Measurements from ENCODE around the gene ULBP2.

The ULBP2 gene

DNA sequence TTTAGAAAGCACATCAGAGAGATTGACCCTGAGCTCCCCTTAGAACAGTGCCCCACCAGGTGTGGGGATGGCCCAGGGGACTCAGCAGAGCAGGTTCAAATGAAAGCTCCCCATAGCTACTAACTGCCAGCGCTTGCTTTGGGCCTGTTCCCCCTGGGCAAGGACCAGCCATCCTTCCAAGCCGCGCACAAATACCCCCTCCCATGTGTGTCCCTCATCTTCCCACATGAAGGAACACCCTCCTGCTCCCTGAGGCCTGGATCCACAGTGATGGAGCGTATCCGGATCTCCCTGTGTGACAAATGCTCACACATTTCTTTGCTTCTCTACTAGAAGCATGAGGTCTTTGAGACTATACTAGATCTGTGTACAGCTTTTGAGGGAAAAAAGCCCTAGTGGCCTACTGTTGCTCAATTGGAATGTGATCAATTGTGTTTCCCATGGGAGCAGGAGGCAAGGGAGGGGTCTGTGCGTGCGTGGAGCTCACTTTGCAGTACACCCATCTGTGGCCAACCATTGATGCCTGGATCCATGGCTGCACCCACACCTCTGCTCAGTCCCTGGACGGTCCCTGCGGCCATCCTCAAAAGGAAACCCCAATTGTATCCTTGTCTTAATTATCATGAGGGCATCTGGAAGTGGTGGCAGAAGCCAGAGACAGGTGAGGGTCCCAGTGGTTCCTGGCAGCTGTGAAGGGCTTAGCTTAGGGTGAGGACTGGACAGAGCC, 17.4 kb upstream of the ULBP2 start:
- TF ChIP-seq CSDC2 (CRISPR knock-in tag; IDR thresholded peaks at IDR 0.05): no peak
- TF ChIP-seq TOX (CRISPR knock-in tag; IDR thresholded peaks at IDR 0.05; ENCODE audit: borderline replicate concordance): no peak
- no peak for TF ChIP-seq BACH2 (CRISPR knock-in tag; IDR thresholded peaks at IDR 0.05; ENCODE audit: borderline replicate concordance)
- no peak for TF ChIP-seq PPARA (CRISPR knock-in tag; IDR thresholded peaks at IDR 0.05; ENCODE audit: borderline replicate concordance)
- no peak for TF ChIP-seq RARB (CRISPR knock-in tag; IDR thresholded peaks at IDR 0.05)
- no peak for TF ChIP-seq CREB5 (CRISPR knock-in tag; IDR thresholded peaks at IDR 0.05; ENCODE audit: low read depth)
- TF ChIP-seq ZFP3 (CRISPR knock-in tag; IDR thresholded peaks at IDR 0.05): no peak
- TF ChIP-seq, protein P1, sequence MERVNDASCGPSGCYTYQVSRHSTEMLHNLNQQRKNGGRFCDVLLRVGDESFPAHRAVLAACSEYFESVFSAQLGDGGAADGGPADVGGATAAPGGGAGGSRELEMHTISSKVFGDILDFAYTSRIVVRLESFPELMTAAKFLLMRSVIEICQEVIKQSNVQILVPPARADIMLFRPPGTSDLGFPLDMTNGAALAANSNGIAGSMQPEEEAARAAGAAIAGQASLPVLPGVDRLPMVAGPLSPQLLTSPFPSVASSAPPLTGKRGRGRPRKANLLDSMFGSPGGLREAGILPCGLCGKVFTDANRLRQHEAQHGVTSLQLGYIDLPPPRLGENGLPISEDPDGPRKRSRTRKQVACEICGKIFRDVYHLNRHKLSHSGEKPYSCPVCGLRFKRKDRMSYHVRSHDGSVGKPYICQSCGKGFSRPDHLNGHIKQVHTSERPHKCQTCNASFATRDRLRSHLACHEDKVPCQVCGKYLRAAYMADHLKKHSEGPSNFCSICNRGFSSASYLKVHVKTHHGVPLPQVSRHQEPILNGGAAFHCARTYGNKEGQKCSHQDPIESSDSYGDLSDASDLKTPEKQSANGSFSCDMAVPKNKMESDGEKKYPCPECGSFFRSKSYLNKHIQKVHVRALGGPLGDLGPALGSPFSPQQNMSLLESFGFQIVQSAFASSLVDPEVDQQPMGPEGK (CRISPR knock-in tag; IDR thresholded peaks at IDR 0.05; ENCODE audit: borderline replicate concordance): no peak
- TF ChIP-seq ZNF565 (CRISPR knock-in tag; conservative IDR thresholded peaks at IDR 0.05; ENCODE audit: low read depth): no peak
- no peak for ATAC-seq

DNA sequence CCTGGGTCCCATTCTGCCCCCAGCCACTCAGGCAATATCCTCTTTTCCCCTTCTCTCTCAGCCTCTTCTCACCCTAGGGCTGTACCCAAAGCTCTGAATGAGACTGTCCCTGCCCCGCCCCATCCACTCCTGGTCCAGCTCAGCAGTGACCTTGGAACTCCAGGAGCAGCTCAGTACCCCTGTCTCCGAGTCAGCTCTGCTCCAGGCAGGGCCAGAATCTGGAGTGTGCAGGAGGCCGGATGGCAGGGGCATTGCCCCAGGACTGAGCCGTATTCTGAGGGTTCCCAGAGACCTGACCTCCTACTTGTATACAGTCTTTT, 16.9 kb upstream of the ULBP2 start:
- TF ChIP-seq ZFP30 (CRISPR knock-in tag; IDR thresholded peaks at IDR 0.05) (no peak), BACH2 (CRISPR knock-in tag; IDR thresholded peaks at IDR 0.05; ENCODE audit: borderline replicate concordance) (no peak), TOX (CRISPR knock-in tag; IDR thresholded peaks at IDR 0.05; ENCODE audit: borderline replicate concordance) (no peak), TCF4 (CRISPR knock-in tag; IDR thresholded peaks at IDR 0.05; ENCODE audit: borderline replicate concordance) (no peak), ZNF565 (CRISPR knock-in tag; conservative IDR thresholded peaks at IDR 0.05; ENCODE audit: low read depth) (no peak), ZNF8 (CRISPR knock-in tag; IDR thresholded peaks at IDR 0.05) (no peak), PPARA (CRISPR knock-in tag; IDR thresholded peaks at IDR 0.05; ENCODE audit: borderline replicate concordance) (no peak), CREB5 (CRISPR knock-in tag; IDR thresholded peaks at IDR 0.05; ENCODE audit: low read depth) (no peak), OSR1 (CRISPR knock-in tag; IDR thresholded peaks at IDR 0.05) (no peak), SNAI2 (CRISPR knock-in tag; IDR thresholded peaks at IDR 0.05) (no peak), ARNTL (CRISPR knock-in tag; IDR thresholded peaks at IDR 0.05; ENCODE audit: borderline replicate concordance, low read depth) (no peak), ESRRG (CRISPR knock-in tag; IDR thresholded peaks at IDR 0.05) (no peak), CSDC2 (CRISPR knock-in tag; IDR thresholded peaks at IDR 0.05) (no peak), ZFP3 (CRISPR knock-in tag; IDR thresholded peaks at IDR 0.05) (no peak), RARB (CRISPR knock-in tag; IDR thresholded peaks at IDR 0.05) (no peak)
- TF ChIP-seq, protein P1 (CRISPR knock-in tag; IDR thresholded peaks at IDR 0.05; ENCODE audit: borderline replicate concordance): no peak
- TF ChIP-seq, protein P2, sequence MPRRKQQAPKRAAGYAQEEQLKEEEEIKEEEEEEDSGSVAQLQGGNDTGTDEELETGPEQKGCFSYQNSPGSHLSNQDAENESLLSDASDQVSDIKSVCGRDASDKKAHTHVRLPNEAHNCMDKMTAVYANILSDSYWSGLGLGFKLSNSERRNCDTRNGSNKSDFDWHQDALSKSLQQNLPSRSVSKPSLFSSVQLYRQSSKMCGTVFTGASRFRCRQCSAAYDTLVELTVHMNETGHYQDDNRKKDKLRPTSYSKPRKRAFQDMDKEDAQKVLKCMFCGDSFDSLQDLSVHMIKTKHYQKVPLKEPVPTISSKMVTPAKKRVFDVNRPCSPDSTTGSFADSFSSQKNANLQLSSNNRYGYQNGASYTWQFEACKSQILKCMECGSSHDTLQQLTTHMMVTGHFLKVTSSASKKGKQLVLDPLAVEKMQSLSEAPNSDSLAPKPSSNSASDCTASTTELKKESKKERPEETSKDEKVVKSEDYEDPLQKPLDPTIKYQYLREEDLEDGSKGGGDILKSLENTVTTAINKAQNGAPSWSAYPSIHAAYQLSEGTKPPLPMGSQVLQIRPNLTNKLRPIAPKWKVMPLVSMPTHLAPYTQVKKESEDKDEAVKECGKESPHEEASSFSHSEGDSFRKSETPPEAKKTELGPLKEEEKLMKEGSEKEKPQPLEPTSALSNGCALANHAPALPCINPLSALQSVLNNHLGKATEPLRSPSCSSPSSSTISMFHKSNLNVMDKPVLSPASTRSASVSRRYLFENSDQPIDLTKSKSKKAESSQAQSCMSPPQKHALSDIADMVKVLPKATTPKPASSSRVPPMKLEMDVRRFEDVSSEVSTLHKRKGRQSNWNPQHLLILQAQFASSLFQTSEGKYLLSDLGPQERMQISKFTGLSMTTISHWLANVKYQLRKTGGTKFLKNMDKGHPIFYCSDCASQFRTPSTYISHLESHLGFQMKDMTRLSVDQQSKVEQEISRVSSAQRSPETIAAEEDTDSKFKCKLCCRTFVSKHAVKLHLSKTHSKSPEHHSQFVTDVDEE (CRISPR knock-in tag; IDR thresholded peaks at IDR 0.05): no peak
- TF ChIP-seq, protein P3, sequence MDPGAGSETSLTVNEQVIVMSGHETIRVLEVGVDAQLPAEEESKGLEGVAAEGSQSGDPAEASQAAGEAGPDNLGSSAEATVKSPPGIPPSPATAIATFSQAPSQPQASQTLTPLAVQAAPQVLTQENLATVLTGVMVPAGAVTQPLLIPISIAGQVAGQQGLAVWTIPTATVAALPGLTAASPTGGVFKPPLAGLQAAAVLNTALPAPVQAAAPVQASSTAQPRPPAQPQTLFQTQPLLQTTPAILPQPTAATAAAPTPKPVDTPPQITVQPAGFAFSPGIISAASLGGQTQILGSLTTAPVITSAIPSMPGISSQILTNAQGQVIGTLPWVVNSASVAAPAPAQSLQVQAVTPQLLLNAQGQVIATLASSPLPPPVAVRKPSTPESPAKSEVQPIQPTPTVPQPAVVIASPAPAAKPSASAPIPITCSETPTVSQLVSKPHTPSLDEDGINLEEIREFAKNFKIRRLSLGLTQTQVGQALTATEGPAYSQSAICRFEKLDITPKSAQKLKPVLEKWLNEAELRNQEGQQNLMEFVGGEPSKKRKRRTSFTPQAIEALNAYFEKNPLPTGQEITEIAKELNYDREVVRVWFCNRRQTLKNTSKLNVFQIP (CRISPR knock-in tag; IDR thresholded peaks at IDR 0.05; ENCODE audit: borderline replicate concordance, low read depth): no peak
- ATAC-seq: no peak

All from SK-N-SH treated with all-trans-retinoic acid at 6 μM for 48 hours (cell line).